ENCODE results near the gene SPI1. TPM values are rescaled to one million over a fixed set of nuclear protein-coding genes. Genes with fewer than 3 reads are reported as not detected.

SPI1 gene
- 10 to 100 TPM in 2 of 4 donors, 1 to 10 TPM in 2; 2.6 to 15.4 (median 8.8) TPM for total RNA-seq

DNA sequence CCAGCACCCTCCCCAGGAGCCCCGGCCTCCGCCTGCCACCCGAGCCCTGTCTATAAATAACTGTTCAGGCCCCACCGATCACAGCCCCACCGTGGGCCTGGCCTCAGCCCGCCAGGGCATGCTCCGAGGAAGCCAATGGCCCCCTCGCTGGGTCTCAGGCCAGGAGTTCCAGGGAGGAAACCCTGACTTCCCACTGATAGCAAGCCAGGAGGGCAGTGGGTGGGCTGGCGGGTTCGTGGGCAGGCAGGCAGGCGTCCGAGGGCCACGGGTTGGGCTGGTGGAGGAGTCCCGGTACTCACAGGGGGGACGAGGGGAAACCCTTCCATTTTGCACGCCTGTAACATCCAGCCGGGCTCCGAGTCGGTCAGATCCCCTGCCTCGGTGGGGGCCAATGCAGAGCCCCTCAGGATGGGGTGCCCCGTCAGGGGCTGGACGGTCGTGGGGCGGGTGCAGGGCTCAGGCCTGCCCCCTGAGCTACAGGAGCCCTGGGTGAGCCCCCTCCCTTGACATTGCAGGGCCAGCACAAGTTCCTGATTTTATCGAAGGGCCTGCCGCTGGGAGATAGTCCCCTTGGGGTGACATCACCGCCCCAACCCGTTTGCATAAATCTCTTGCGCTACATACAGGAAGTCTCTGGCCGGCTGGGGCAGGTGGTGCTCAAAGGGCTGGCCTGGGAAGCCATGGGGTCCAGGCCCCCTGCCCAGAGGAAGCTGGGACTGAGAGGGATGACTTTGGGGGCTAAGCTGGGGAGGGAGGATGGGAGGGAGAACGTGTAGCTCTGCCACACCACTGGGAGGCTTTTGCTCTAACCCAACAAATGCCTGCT, at the start of gene SPI1:
Gene SPI1, minus strand, starts transcription at position 538 of the 826 bp plus-strand sequence. Its CDS starts 194 bp downstream, at position 344.
- intact Hi-C loops (cut with DNase I): loop anchor here (10.0 kb wide), 1 partner anchor 77 kb away; no protein-coding TSS in a partner anchor
- WGBS, 2 donors: 74 to 76% methylated on average over 6 of the region's 31 CpGs
- TF ChIP-seq, protein P1, sequence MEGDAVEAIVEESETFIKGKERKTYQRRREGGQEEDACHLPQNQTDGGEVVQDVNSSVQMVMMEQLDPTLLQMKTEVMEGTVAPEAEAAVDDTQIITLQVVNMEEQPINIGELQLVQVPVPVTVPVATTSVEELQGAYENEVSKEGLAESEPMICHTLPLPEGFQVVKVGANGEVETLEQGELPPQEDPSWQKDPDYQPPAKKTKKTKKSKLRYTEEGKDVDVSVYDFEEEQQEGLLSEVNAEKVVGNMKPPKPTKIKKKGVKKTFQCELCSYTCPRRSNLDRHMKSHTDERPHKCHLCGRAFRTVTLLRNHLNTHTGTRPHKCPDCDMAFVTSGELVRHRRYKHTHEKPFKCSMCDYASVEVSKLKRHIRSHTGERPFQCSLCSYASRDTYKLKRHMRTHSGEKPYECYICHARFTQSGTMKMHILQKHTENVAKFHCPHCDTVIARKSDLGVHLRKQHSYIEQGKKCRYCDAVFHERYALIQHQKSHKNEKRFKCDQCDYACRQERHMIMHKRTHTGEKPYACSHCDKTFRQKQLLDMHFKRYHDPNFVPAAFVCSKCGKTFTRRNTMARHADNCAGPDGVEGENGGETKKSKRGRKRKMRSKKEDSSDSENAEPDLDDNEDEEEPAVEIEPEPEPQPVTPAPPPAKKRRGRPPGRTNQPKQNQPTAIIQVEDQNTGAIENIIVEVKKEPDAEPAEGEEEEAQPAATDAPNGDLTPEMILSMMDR (IDR thresholded peaks at IDR 0.05): no peak
- TF ChIP-seq POLR2A (IDR thresholded peaks at IDR 0.05): peak in 2 of 4 donors; percentile 27 to 74
- H3K4me1 ChIP-seq: peaks cover 5 to 22% (median 8%) of the 10 kb centered on the region in 3 donors
- no peaks in the 10 kb centered on the region for H3K9me3 ChIP-seq
- no peak for DNase-seq
- peak within 1 kb of the TSS in 3 of 4 donors; percentile 29 to 55 (median 40) for H3K4me3 ChIP-seq
- peak within 1 kb of the TSS; percentile 40 to 88 (median 74) for H3K27ac ChIP-seq
- no peaks in the 10 kb centered on the region for H3K27me3 ChIP-seq
- no peaks in the 10 kb centered on the region for H3K36me3 ChIP-seq

DNA sequence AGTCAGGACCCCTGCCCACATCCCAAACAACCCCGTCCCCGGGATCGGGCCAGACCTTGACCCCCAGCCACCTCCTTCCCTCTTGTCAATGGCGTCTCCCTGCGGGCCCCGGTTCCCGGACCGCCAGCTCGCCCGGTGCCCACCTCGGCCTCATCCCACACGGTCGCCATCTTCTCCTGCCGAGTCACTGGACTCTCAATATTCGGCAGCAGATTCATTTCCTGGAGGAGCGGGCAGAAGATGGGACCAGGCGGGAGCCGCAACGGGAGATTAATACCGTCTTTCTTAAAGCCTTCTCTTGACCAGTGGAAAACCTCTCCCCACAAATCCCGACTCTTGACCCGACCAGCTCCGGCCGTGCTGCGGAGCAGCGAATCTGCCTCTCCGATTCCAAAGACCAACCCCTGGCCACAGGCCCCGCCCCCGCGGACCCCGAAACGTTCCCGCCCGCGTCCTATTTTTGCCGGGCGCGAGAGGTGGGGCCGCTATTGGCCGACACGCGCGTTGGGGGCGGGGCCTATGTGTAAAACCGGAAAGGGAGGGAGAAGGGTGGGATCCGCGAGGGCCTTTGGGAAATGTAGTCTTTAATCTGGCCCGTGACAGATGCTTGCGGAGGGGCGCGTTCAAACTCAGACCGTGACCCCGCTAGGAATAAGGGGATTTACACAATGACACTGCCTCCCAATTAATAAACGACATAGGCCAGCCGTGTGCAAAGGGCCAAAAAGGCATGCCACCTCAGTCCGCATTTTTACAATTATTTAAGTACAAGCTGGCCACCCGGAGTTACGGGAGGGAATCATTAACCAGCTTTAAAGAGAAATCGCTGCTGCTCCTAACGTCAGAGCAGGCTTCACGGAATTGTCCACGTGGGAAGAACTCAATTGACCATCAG, 48.0 kb upstream of the SPI1 start, which contains the start of gene PSMC3:
Gene PSMC3, minus strand, starts transcription at position 378 of the 895 bp plus-strand sequence. Its CDS starts 160 bp downstream, at position 218.
- Histone ChIP-seq H3K9me3 (no peaks in the 10 kb centered on the region), H3K27ac (peak within 1 kb of the TSS; percentile 90 to 98 (median 94)), H3K27me3 (no peaks in the 10 kb centered on the region), H3K4me1 (peaks cover 11 to 26% (median 14%) of the 10 kb centered on the region in 3 donors), H3K36me3 (peaks cover 13 to 38% (median 24%) of the 10 kb centered on the region in 3 donors), H3K4me3 (peak within 1 kb of the TSS; percentile 85 to 99 (median 90))
- WGBS, 2 donors: 0% methylated on average over 17 to 20 of the region's 62 CpGs
- intact Hi-C loops (cut with DNase I): no loop called here
- DNase-seq: peak; percentile 85
- TF ChIP-seq, protein P1 (IDR thresholded peaks at IDR 0.05): peak in 1 of 6 experiments; percentile 6
- TF ChIP-seq POLR2A (IDR thresholded peaks at IDR 0.05): peak in 1 of 4 donors; percentile 55

DNA sequence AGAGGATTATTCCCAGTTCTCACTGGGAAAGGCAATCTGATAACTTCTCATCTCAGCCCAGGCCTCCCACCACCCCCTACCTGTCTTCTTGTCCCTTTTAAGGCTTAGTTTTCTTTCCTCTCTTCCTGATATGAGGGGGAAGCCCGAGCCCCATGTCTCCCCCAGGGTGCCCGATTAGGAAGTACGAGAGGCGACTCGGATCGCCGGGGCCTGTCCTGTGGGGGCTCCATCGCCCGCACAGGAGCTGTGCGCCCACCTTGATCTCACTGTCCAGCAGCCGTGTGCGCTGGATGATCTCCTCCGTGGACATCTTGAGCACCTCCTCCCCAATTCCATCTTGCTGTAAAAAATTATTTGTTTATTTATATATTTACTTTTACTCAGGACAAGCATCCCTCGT, 47.3 kb upstream of the SPI1 start:
- intact Hi-C loops (cut with DNase I): no loop called here
- 0% methylated on average over 13 of the region's 14 CpGs for WGBS, 2 donors
- peaks cover 11 to 26% (median 14%) of the 10 kb centered on the region in 3 donors for H3K4me1 ChIP-seq
- H3K36me3 ChIP-seq: peaks cover 14 to 45% (median 27%) of the 10 kb centered on the region in 3 donors
- H3K9me3 ChIP-seq: no peaks in the 10 kb centered on the region
- DNase-seq: no peak
- TF ChIP-seq, protein P1 (IDR thresholded peaks at IDR 0.05): no peak
- no peak for TF ChIP-seq POLR2A (IDR thresholded peaks at IDR 0.05)
- peak overlapping the region; percentile 85 to 99 (median 90) for H3K4me3 ChIP-seq
- H3K27me3 ChIP-seq: no peaks in the 10 kb centered on the region
- peak overlapping the region; percentile 90 to 98 (median 94) for H3K27ac ChIP-seq

DNA sequence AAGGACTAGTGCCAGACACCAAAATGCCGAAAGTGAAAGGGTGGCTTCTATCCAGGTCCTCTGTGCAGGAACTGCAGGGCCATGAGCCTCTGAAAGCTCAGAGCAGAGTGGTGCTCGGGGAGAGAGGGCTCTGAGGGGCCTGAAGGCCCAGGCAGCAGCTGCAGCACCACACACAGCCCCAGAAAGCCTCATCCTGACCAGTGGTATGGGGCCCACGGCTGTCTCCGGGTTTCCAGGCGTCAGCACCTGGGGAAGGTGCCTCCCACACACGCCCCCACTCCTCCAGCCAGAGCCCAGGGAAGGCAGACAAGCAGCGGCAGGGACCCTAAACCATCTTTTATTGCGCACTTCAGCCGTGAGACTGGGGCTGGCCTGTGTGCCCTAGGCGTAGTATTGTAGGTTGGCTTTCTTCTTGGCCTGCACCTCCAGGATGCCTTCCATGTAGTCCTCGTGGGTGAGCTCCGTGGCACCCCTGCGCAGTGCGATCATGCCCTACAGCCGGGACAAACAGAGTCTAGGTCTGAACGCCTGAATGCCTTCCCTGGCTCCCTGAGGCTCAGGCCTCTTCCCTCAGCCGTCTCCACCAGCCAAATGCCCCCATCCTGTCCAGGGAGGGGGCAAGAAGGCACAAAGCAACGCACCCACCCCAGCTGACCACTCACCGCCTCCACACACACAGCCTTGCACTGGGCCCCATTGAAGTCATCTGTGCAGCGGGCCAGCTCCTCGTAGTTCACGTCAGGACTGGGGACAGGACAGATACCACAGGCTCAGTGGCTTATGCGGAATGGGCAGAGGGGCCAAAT, 40.3 kb upstream of the SPI1 start:
- no peak for DNase-seq
- Histone ChIP-seq H3K27me3 (no peaks in the 10 kb centered on the region), H3K4me1 (peaks cover 12 to 34% (median 20%) of the 10 kb centered on the region in 3 donors), H3K27ac (peak overlapping the region in 2 of 4 donors; percentile 5 to 89), H3K36me3 (peaks cover 37 to 90% (median 38%) of the 10 kb centered on the region in 3 donors), H3K4me3 (no peak overlapping the region), H3K9me3 (no peaks in the 10 kb centered on the region)
- no peak for TF ChIP-seq POLR2A (IDR thresholded peaks at IDR 0.05)
- TF ChIP-seq, protein P1 (IDR thresholded peaks at IDR 0.05): no peak
- intact Hi-C loops (cut with DNase I): no loop called here
- WGBS, 2 donors: 65 to 82% methylated on average over 7 to 11 of the region's 23 CpGs

Data from esophagus squamous epithelium (tissue), 5 donors.